Adipocyte (in vitro differentiated cells): ENCODE data around the gene SLC2A4RG.

Source experiments
- DNase-seq: peaks from one replicate; pipeline ENCODE4 v3.0.0-alpha.2; 2015; ENCODE audit warnings: low read depth
- H3K27me3 ChIP-seq: replicated peaks from 2 replicates; pipeline ENCODE4 v1.7.0; 2013; ENCODE audit warnings: mild to moderate bottlenecking, low read length, moderate library complexity; ENCODE audit not compliant: control insufficient read depth, insufficient read depth
- H3K36me3 ChIP-seq: 2 replicates; pipeline ENCODE4 v1.7.0; 2013; ENCODE audit warnings: low read length, mild to moderate bottlenecking, moderate library complexity; ENCODE audit not compliant: control insufficient read depth, insufficient read depth, severe bottlenecking
- H3K4me1 ChIP-seq: 2 replicates; pipeline ENCODE4 v1.7.0; 2013; ENCODE audit warnings: mild to moderate bottlenecking, low read length, moderate library complexity; ENCODE audit not compliant: control insufficient read depth, insufficient read depth
- H3K4me3 ChIP-seq: 2 replicates; pipeline ENCODE4 v1.7.0; 2013; ENCODE audit warnings: mild to moderate bottlenecking, low read length, moderate library complexity
- H3K9ac ChIP-seq: 2 replicates; pipeline ENCODE4 v1.7.0; 2013; ENCODE audit warnings: mild to moderate bottlenecking, low read length, moderate library complexity
- H3K9me3 ChIP-seq: 2 replicates; pipeline ENCODE4 v1.7.0; 2013; ENCODE audit warnings: mild to moderate bottlenecking, low read length, moderate library complexity; ENCODE audit not compliant: control insufficient read depth

The SLC2A4RG gene

GRCh38 chr20:63753381-63753780 lies 13.8 kb downstream of the SLC2A4RG start:
- Histone ChIP-seq H3K36me3 (no peaks in the 10 kb centered on the region), H3K9ac (no peak overlapping the region), H3K27me3 (peaks cover 8% of the 10 kb centered on the region), H3K4me3 (no peak overlapping the region), H3K9me3 (no peaks in the 10 kb centered on the region), H3K4me1 (no peaks in the 10 kb centered on the region)
- DNase-seq: no peak

- no peak overlapping the region for H3K4me3 ChIP-seq
- H3K4me1 ChIP-seq: no peaks in the 10 kb centered on the region
- no peak overlapping the region for H3K9ac ChIP-seq
- no peaks in the 10 kb centered on the region for H3K36me3 ChIP-seq
- H3K9me3 ChIP-seq: no peaks in the 10 kb centered on the region
- peaks cover 8% of the 10 kb centered on the region for H3K27me3 ChIP-seq
- DNase-seq: no peak
Measured at GRCh38 chr20:63754008-63754407, 14.4 kb downstream of the SLC2A4RG start.

- Histone ChIP-seq H3K4me3 (no peak overlapping the region), H3K36me3 (no peaks in the 10 kb centered on the region), H3K27me3 (peaks cover 8% of the 10 kb centered on the region), H3K4me1 (no peaks in the 10 kb centered on the region), H3K9ac (no peak overlapping the region), H3K9me3 (no peaks in the 10 kb centered on the region)
- DNase-seq: no peak
Measured at GRCh38 chr20:63755933-63756647, 16.5 kb downstream of the SLC2A4RG start.

GRCh38 chr20:63756648-63756991 lies 17.0 kb downstream of the SLC2A4RG start:
- Histone ChIP-seq H3K27me3 (peaks cover 8% of the 10 kb centered on the region), H3K4me3 (no peak overlapping the region), H3K9me3 (no peaks in the 10 kb centered on the region), H3K9ac (no peak overlapping the region), H3K36me3 (no peaks in the 10 kb centered on the region), H3K4me1 (no peaks in the 10 kb centered on the region)
- DNase-seq: no peak

- no peak for DNase-seq
- H3K36me3 ChIP-seq: no peaks in the 10 kb centered on the region
- no peak overlapping the region for H3K9ac ChIP-seq
- no peaks in the 10 kb centered on the region for H3K9me3 ChIP-seq
- peaks cover 8% of the 10 kb centered on the region for H3K27me3 ChIP-seq
- no peak overlapping the region for H3K4me3 ChIP-seq
- H3K4me1 ChIP-seq: no peaks in the 10 kb centered on the region
Measured at GRCh38 chr20:63758152-63758551, 18.6 kb downstream of the SLC2A4RG start.

- Histone ChIP-seq H3K4me1 (no peaks in the 10 kb centered on the region), H3K9me3 (no peaks in the 10 kb centered on the region), H3K36me3 (no peaks in the 10 kb centered on the region), H3K9ac (no peak overlapping the region), H3K27me3 (peaks cover 8% of the 10 kb centered on the region), H3K4me3 (no peak overlapping the region)
- DNase-seq: no peak
Measured at GRCh38 chr20:63759377-63759901, 19.9 kb downstream of the SLC2A4RG start.

GRCh38 chr20:63765082-63765873 lies 25.7 kb downstream of the SLC2A4RG start:
- Histone ChIP-seq H3K4me3 (no peak overlapping the region), H3K9ac (no peak overlapping the region), H3K36me3 (no peaks in the 10 kb centered on the region), H3K9me3 (no peaks in the 10 kb centered on the region), H3K27me3 (no peaks in the 10 kb centered on the region), H3K4me1 (no peaks in the 10 kb centered on the region)
- DNase-seq: no peak

- Histone ChIP-seq H3K4me3 (no peak overlapping the region), H3K9ac (no peak overlapping the region), H3K4me1 (no peaks in the 10 kb centered on the region), H3K36me3 (no peaks in the 10 kb centered on the region), H3K9me3 (no peaks in the 10 kb centered on the region), H3K27me3 (no peaks in the 10 kb centered on the region)
- DNase-seq: no peak
Measured at GRCh38 chr20:63765902-63766301, 26.3 kb downstream of the SLC2A4RG start.

- DNase-seq: no peak
- Histone ChIP-seq H3K4me1 (no peaks in the 10 kb centered on the region), H3K27me3 (no peaks in the 10 kb centered on the region), H3K9me3 (no peaks in the 10 kb centered on the region), H3K36me3 (no peaks in the 10 kb centered on the region), H3K9ac (no peak overlapping the region), H3K4me3 (no peak overlapping the region)
Measured at GRCh38 chr20:63766695-63767426, 27.3 kb downstream of the SLC2A4RG start.

GRCh38 chr20:63767456-63767855 lies 27.9 kb downstream of the SLC2A4RG start:
- Histone ChIP-seq H3K9ac (no peak overlapping the region), H3K27me3 (no peaks in the 10 kb centered on the region), H3K36me3 (no peaks in the 10 kb centered on the region), H3K4me3 (no peak overlapping the region), H3K4me1 (no peaks in the 10 kb centered on the region), H3K9me3 (no peaks in the 10 kb centered on the region)
- no peak for DNase-seq

- no peak for DNase-seq
- no peaks in the 10 kb centered on the region for H3K27me3 ChIP-seq
- no peak overlapping the region for H3K9ac ChIP-seq
- no peaks in the 10 kb centered on the region for H3K9me3 ChIP-seq
- H3K4me1 ChIP-seq: no peaks in the 10 kb centered on the region
- no peaks in the 10 kb centered on the region for H3K36me3 ChIP-seq
- no peak overlapping the region for H3K4me3 ChIP-seq
Measured at GRCh38 chr20:63767886-63768285, 28.3 kb downstream of the SLC2A4RG start.
